ENCODE measurements around the gene LINGO3. TPM values are rescaled to one million over a fixed set of nuclear protein-coding genes. Genes with fewer than 3 reads are reported as not detected.

The LINGO3 gene
- total and polyA plus RNA-seq, 2 experiments from 2014 or later = 0.29 to 0.45 TPM

GRCh38 chr19:2288338-2288817 lies 19.6 kb downstream of the LINGO3 start:
- H3K27me3 ChIP-seq (ENCODE audit: insufficient read depth) = peaks cover 63% of the 10 kb centered on the region
- peaks cover 57% of the 10 kb centered on the region for H3K27me3 Mint-ChIP-seq (ENCODE audit: insufficient read depth, low read depth, poor library complexity)

GRCh38 chr19:2287585-2288337 lies 20.2 kb downstream of the LINGO3 start:
- Histone ChIP-seq H3K27me3 (ENCODE audit: insufficient read depth) (peaks cover 63% of the 10 kb centered on the region), H4K20me1 (replicated peaks; ENCODE audit: insufficient read depth) (0 out of 2 replicates have a peak, but pooled peaks cover 2% of the 10 kb centered on the region), H3K79me2 (replicated peaks; ENCODE audit: insufficient read depth) (no peaks in the 10 kb centered on the region), H3K4me1 (ENCODE audit: insufficient read depth) (no peaks in the 10 kb centered on the region), H3K4me2 (no peak overlapping the region), H3K9me2 (ENCODE audit: insufficient read depth) (no peaks in the 10 kb centered on the region), H2AFZ (no peak overlapping the region), H3K36me3 (ENCODE audit: insufficient read depth) (no peaks in the 10 kb centered on the region), H3K4me3 (no peak overlapping the region), H3K27ac (ENCODE audit: low read depth) (no peak overlapping the region), H3F3A (replicated peaks; ENCODE audit: low read depth) (peaks cover 12% of the 10 kb centered on the region; the same call in 1 of the 2 replicates)
- DNase-seq (ENCODE audit: low spot score) = peak; percentile 1
- Mint-ChIP-seq H3K27me3 (ENCODE audit: insufficient read depth, low read depth, poor library complexity) (peaks cover 54% of the 10 kb centered on the region), H3K4me3 (no peak overlapping the region), H3K27ac (no peak overlapping the region), H3K4me1 (peaks cover 11% of the 10 kb centered on the region), H3K9me3 (peaks cover 4% of the 10 kb centered on the region; the same call in 1 of the 3 replicates), H3K36me3 (ENCODE audit: low read depth) (no peaks in the 10 kb centered on the region; the same call in 2 of the 3 replicates)
- no peak for ATAC-seq
- TF ChIP-seq ETS1 (IDR thresholded peaks at IDR 0.05) (no peak), NANOG (IDR thresholded peaks at IDR 0.05; ENCODE audit: borderline replicate concordance) (no peak), POLR2AphosphoS5 (IDR thresholded peaks at IDR 0.05; ENCODE audit: low read depth) (no peak), ZNF114 (CRISPR knock-in tag; IDR thresholded peaks at IDR 0.05) (no peak), CTCF (conservative IDR thresholded peaks at IDR 0.05; ENCODE audit: low read depth in 2 of 2) (no peak), JUNB (IDR thresholded peaks at IDR 0.05; ENCODE audit: unreplicated experiment) (no peak), EZH2 (IDR thresholded peaks at IDR 0.05; ENCODE audit: low read depth, unreplicated experiment) (no peak), STAT1 (IDR thresholded peaks at IDR 0.05; ENCODE audit: unreplicated experiment) (no peak), CREB1 (CRISPR knock-in tag; IDR thresholded peaks at IDR 0.05; ENCODE audit: low read depth) (no peak), EZH2phosphoT487 (IDR thresholded peaks at IDR 0.05; ENCODE audit: unreplicated experiment) (no peak)

More at GRCh38 chr19:2288338-2288817, 19.6 kb downstream of the LINGO3 start:
- ATAC-seq = no peak
- no peak for TF ChIP-seq ETS1 (IDR thresholded peaks at IDR 0.05)
- no peak for TF ChIP-seq JUNB (IDR thresholded peaks at IDR 0.05; ENCODE audit: unreplicated experiment)
- no peak for TF ChIP-seq CREB1 (CRISPR knock-in tag; IDR thresholded peaks at IDR 0.05; ENCODE audit: low read depth)
- no peak for TF ChIP-seq EZH2phosphoT487 (IDR thresholded peaks at IDR 0.05; ENCODE audit: unreplicated experiment)
- no peak for DNase-seq (ENCODE audit: low spot score)
- H2AFZ ChIP-seq = no peak overlapping the region
- Mint-ChIP-seq H3K9me3 (peaks cover 4% of the 10 kb centered on the region; the same call in 1 of the 3 replicates), H3K27ac (no peak overlapping the region), H3K36me3 (ENCODE audit: low read depth) (no peaks in the 10 kb centered on the region; the same call in 2 of the 3 replicates), H3K4me1 (peaks cover 11% of the 10 kb centered on the region; the same call in 2 of the 3 replicates), H3K4me3 (no peak overlapping the region)
- no peaks in the 10 kb centered on the region for H3K9me2 ChIP-seq (ENCODE audit: insufficient read depth)
- H3K27ac ChIP-seq (ENCODE audit: low read depth) = no peak overlapping the region
- no peak overlapping the region for H3K4me3 ChIP-seq
- H4K20me1 ChIP-seq (replicated peaks; ENCODE audit: insufficient read depth) = 0 out of 2 replicates have a peak, but pooled peaks cover 2% of the 10 kb centered on the region
- H3K4me2 ChIP-seq = no peak overlapping the region
- no peaks in the 10 kb centered on the region for H3K36me3 ChIP-seq (ENCODE audit: insufficient read depth)
- H3K4me1 ChIP-seq (ENCODE audit: insufficient read depth) = no peaks in the 10 kb centered on the region
- H3F3A ChIP-seq (replicated peaks; ENCODE audit: low read depth) = peaks cover 12% of the 10 kb centered on the region; the same call in 1 of the 2 replicates
- H3K79me2 ChIP-seq (replicated peaks; ENCODE audit: insufficient read depth) = no peaks in the 10 kb centered on the region

All from GM23338 (cell line).